ENCODE measurements around the gene MRPL22. TPM values are rescaled to one million over a fixed set of nuclear protein-coding genes. Genes with fewer than 3 reads are reported as not detected.

MRPL22 gene
- polyA plus RNA-seq, 1 of the 3 experiments (the other 2 are of a cell fraction): 50.7 TPM

GRCh38 chr5:155008669-155009068 lies 67.8 kb downstream of the MRPL22 start (continued):
- no peak for TF ChIP-seq RFX5 (IDR thresholded peaks at IDR 0.05; ENCODE audit: low read length)
- TF ChIP-seq PBX3 (IDR thresholded peaks at IDR 0.05): no peak
- no peak for TF ChIP-seq TCF12 (IDR thresholded peaks at IDR 0.05)
- TF ChIP-seq TEAD4 (IDR thresholded peaks at IDR 0.05; ENCODE audit: borderline replicate concordance, insufficient read depth): no peak
- no peak for TF ChIP-seq GABPA (IDR thresholded peaks at IDR 0.05; ENCODE audit: low read depth)
- TF ChIP-seq USF2 (IDR thresholded peaks at IDR 0.05; ENCODE audit: borderline replicate concordance, low read depth, low read length): no peak

- no peaks in the 10 kb centered on the region for H3K36me3 ChIP-seq (replicated peaks in 1 of 2; ENCODE audit: control insufficient read depth in 1 of 2, insufficient read depth in 2 of 2, low read length in 1 of 2)
- H2AFZ ChIP-seq (ENCODE audit: low read depth): no peak overlapping the region
- no peaks in the 10 kb centered on the region for H3K79me2 ChIP-seq (ENCODE audit: insufficient read depth)
- H3K4me3 ChIP-seq (ENCODE audit: low read depth in 2 of 2, low read length in 1 of 2): no peak overlapping the region
- H3K9me3 ChIP-seq: no peaks in the 10 kb centered on the region
- CTCF ChIA-PET: no interaction called here
- no peak overlapping the region for H3K27ac ChIP-seq (ENCODE audit: low read depth in 2 of 2, low read length in 1 of 2)
- H3K4me2 ChIP-seq: no peak overlapping the region
- DNase-seq: no peak
- H4K20me1 ChIP-seq (ENCODE audit: insufficient read depth): no peaks in the 10 kb centered on the region
- WGBS (ENCODE audit: low lambda C conversion rate): 41% methylated on average over 3 of the region's 3 CpGs
- no peaks in the 10 kb centered on the region for H3K27me3 ChIP-seq (ENCODE audit: insufficient read depth)
- H3F3A ChIP-seq (replicated peaks; ENCODE audit: insufficient read depth): no peaks in the 10 kb centered on the region
- H3K4me1 ChIP-seq (ENCODE audit: control insufficient read depth in 1 of 2, insufficient read depth in 2 of 2, low read depth in 1 of 2, low read length in 1 of 2): no peaks in the 10 kb centered on the region
- POLR2A ChIA-PET: no interaction called here
- no peak overlapping the region for H3K9ac ChIP-seq
- TF ChIP-seq MAX (IDR thresholded peaks at IDR 0.05; ENCODE audit: low read depth) (no peak), CTCF (IDR thresholded peaks at IDR 0.05) (no peak), RXRA (IDR thresholded peaks at IDR 0.05; ENCODE audit: borderline replicate concordance, low read depth) (no peak), USF2 (IDR thresholded peaks at IDR 0.05; ENCODE audit: borderline replicate concordance, low read depth, low read length) (no peak), REST (IDR thresholded peaks at IDR 0.05; ENCODE audit: low read depth, low read length) (no peak), PBX3 (IDR thresholded peaks at IDR 0.05) (no peak)
- no peaks in the 10 kb centered on the region for H3K9me2 ChIP-seq
Observed at GRCh38 chr5:155010881-155011280, 70.0 kb downstream of the MRPL22 start.
